TTC549 (cell line): Measurements from ENCODE around the gene GNAQ.
"Not testable (repeated sequence)": the region's sequence is repeated elsewhere in the genome, so short reads cannot be mapped to it uniquely, and the experiment has no call there.

Experiments
- FAIRE-seq: peaks from 2 replicates; lab custom pipeline; 2012; peaks lifted over from hg19 to GRCh38; lab: Jason Lieb, UNC

The GNAQ gene

DNA sequence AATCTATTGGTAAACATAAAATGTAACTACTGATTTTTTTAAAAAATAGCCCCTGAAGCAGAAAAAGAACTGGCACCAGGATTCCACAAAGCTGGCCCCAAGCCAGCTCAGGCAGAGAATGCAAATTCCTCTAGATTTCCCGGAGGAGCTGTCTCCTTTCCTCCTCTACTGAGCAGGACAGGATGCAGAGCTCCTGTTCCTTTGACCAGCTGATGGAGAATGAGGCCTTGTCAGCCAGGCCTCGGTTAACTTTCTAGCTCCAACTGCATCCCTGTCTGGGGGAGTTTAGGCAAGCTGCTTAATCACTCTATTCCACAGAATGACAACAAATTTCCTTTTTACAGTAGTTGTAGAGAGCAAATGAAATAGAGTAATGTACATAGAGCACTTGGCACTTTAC is 155.5 kb downstream of the GNAQ start:
- no peak for FAIRE-seq

DNA sequence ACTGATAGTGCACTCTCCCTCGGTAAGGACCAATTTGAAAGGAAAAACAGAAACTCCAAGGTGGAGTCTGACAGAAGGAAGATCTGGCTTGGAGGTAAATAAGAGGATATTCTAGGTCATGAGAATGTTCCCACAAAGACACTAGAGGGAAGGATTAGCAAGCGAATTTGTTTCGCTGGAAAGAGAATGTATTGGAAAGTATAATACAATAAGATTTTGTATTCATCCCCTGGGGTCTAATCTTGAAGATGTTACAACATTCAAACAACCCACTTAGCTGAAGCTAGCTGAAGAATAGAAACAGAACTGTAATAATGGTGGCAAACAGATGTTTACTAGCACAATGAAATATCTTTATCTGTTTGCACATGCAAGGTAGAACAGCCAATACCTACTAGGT is 158.7 kb downstream of the GNAQ start:
- no peak for FAIRE-seq

DNA sequence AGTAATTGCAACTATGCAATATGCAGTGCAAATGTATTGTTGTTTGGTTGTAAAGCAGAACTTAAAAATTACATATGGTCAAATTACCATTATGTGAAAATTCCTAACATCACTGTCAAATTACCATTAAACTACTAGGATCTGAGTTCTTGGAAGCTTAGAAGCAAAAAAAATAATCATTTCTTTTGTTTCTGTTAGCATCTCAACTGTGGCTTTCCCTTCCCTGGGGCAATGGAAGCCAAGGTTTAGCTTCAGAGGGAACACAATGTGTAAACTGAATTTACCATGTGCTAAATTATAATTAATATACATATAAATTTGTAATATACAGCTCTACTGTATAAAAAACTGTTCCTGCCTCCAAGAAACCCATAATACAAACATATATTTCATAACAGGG is 159.4 kb downstream of the GNAQ start:
- no peak for FAIRE-seq

- no peak for FAIRE-seq
These were observed 160.1 kb downstream of the GNAQ start for GRCh38 chr9:77871483-77871882.

DNA sequence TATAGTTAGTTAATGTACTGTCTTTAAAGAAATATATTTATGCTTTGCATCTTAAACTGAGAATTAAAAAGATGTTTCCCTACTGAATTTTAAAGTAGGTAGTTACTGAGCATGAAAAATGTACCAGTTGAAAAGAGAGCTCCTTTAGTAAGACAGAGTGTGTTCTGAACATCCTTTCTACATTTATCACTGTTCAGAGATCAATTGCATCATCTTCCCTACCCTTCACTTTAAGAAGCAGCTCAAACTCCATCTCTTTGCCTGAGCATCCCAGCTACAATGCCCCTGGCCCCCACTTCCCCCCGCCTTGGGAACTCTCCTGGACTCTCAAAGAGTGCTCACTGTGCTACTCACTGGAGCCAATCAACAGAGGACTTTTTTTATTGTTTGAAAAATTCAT is 164.7 kb downstream of the GNAQ start:
- no peak for FAIRE-seq

GRCh38 chr9:77865385-77866047 is 166.1 kb downstream of the GNAQ start:
- FAIRE-seq: no peak

- FAIRE-seq: no peak
These were observed 167.3 kb downstream of the GNAQ start for GRCh38 chr9:77864211-77864889.

GRCh38 chr9:77863638-77864037 is 168.0 kb downstream of the GNAQ start:
- not testable (repeated sequence) for FAIRE-seq

DNA sequence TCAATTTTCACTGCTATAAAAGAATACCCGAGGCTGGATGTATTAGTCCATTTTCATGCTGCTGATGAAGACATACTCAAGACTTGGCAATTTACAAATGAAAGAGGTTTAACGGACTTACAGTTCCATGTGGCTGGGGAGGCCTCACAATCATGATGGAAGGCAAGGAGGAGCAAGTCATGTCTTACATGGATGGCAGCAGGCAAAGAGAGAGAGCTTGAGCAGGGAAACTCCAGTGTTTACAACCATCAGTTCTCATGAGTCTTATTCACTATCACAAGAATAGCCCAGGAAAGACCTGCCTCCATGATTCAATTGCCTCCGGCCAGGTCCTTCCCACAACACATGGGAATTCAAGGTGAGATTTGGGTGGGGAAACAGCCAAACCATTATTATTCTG is 170.7 kb downstream of the GNAQ start:
- FAIRE-seq: not testable (repeated sequence)

DNA sequence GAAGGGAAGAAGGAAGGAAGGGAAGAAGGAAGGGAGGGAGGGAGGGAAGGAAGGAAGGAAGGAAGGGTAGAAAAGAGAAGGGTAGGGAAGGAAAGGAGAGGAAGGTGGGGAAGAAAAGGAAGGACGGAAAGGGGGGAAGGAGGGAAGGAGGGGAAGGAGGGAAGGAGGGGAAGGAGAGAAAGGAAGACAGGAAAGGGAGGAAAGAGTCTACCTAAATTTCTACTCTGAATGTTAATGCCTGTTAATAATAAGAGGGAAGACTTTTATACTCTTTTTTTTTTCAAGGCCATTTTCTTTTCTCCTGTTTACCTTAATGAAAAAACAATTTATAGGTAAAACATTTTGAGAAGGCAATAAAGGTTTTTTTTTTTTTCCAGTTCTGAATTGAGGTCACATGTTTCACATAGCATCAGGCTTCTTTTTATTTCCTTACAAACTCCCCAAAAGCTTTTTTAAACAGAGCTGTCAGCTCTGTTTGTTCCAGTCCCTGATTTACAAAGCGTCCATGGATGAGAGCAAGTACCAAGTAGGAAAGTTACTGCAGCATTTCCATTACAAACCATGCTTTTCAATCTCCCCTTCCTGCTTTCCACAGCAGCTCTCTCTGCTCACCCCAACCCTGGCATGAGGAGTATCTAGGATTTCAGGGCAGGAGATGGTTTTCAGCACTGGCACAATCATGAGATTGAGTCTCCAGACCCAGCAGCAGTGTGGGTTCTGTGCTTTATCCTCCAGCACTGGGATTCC is 173.9 kb downstream of the GNAQ start:
- FAIRE-seq: no peak

DNA sequence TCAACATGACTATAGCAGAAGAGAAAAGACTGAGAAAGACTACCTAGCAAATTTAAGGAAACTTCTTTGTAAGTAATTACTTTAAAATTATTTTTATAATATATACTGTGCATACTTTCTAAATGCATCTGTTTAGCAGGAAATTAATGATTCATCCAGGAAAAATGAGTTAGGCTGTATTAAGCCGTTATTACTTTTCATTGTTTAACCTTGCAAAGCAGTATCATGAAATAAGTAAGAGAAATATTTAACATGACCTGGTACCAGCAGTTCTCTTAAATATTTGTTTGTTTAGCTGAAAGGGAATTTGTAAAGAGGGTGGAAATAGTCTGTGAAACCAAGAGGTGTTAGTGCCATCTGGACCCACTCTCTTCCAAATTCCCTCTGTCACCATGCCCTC is 175.0 kb downstream of the GNAQ start:
- FAIRE-seq: no peak

DNA sequence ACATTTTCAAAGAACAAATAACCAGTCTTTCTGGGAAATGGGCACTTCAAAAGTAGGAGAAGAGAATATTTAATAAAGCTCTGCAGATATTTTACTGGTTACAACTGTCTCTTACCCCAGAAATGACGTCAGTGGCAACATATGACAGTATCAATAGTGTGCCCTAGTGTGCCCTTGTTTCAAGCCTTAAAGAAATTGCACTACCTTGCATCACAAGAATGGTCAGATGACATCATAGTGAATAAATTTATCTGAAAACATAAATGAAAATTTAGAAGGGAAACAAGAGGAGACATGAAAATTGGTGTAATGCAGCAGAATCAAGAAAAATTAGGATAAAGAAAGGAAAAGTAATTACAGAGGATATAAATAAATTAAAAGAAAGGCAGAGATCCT is 176.7 kb downstream of the GNAQ start:
- no peak for FAIRE-seq

DNA sequence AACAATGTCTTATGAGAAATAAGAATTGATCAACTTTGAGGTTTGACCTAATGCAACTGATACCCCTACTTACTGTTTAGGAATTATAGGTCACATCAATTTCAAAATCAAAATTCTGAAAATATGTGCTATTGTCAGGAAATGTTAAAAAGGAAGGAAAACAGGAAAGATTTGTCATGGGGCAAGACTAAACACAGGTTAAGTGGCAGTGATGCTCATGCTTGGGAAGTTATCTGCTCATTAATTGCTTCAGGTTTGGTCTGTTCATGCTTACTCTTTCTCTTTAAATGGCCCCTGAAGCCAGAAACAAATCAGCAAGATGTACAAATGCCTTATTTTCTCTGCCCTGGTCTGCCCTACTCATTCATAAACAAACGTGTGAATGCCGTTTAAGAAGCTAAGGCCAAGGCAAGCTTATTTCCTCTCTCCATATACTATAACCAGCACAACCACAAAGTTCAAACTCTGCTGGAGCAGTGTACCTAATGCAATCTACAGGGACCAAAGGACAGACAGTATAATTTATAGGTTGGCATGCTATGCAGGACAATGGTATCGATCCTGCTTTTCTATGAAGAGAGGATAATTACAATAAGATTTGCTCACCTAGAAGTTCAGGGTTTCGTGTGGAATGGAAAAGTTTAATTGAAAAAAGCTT is 177.2 kb downstream of the GNAQ start:
- no peak for FAIRE-seq

DNA sequence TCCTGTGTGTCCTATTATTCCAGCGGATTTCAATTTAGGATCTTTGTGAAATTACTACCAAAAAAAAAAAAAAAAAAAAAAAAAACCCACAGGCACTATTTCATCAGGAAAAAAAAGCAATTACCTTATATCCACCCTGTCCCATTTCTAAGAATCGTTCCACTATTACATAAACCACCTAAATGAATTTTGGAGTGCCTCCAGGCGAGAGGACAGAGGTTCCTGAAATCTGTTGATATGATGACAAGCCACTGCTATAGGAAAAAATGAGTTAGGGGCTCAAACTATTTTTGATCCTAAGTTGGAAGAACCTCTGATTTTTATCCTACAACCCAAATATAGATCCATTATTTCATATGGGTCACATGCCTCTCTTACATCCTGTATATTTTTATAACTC is 177.9 kb downstream of the GNAQ start:
- no peak for FAIRE-seq

DNA sequence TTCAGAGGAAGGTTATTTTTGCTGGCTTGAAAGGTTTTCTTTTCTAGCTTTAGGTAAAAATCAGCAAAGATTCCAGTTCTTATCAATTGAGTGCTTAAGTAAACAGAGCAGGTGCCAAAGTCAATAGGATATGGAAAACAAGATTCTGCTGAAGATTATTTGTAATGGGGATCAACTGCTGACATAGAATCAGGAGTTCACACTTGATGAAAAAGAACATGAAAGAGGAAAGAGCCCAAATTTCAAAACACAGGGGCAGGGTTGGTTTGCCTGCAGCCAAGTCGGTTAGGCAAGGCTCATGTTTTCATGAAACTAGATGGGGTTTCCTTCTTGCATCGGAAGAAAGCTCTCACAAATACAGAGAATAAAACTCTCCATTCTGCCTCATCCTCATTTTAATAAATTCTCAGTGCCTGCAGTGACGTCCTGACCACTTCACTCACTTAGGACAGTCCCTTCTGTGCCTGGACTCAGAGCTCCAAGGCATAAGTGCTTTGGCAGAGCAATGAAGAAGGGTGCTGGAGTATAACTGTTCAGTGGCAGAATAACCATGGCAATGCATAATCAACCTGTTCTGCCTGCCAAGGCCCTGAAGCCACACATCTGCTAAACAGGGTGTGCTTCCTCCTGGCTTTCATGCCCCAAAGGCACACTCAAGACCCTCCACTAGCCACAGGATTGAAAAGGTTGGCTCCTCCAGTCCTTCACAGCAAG is 179.6 kb downstream of the GNAQ start:
- no peak for FAIRE-seq

- FAIRE-seq: no peak
These were observed 182.7 kb downstream of the GNAQ start for GRCh38 chr9:77848897-77849296.

DNA sequence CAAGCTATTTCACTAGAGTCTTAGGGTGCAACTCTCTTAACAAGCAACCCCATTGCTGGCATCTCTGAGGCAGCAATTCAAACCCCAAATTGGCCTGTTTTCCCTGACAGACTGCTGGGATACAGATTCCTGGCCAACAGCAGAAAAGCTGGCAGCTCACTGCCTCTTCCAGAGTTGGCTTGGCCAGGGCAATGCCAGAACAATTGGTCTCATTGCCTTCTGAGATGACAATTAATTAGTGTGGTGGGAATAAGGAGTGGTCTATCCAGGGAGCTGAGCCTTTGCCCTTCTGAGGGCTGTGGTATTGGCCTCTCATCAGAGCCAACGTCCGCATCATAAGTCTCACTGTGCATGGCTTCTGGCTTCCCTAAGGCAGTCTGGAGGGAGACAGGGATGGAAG is 183.2 kb downstream of the GNAQ start:
- no peak for FAIRE-seq

GRCh38 chr9:77847626-77848025 is 184.0 kb downstream of the GNAQ start:
- no peak for FAIRE-seq

DNA sequence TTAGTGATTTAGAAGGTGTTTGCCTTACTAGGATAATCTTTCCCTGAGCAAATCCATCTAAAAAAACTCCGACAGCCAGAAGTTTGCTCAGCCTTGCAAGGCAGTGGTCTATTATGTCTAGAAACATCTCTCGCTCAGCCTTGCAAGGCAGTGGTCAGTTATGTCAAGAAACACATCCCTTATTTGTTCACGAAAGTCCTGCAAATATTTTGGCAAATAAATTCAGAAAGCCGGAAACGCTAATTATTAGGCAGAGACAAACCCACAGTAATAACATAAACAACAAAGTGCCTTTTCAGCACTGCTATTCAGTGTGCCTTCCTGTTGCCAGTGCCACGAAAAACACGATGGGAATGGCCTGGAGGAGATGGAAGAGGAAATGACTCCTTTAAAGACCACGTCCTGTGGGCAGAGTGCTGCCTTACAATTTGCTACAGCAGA is 184.5 kb downstream of the GNAQ start:
- FAIRE-seq: no peak

DNA sequence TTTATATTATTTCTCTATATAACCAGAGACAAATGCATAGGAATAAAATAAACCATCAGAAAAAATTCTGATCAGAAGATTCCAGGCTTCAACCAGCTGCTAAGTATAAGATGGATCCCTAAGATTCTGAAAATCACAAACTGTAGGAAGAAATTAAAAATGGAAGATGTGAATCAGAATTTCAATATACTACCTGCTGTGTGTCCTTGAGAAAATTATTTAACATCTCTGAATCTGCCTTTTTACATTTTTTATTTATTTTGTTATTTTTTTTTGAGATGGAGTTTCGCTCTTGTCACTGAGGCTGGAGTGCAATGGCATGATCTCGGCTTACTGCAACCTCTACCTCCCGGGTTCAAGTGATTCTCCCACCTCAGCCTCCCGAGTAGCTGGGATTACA is 187.2 kb downstream of the GNAQ start:
- FAIRE-seq: no peak

GRCh38 chr9:77843871-77844155 is 187.8 kb downstream of the GNAQ start:
- no peak for FAIRE-seq

- FAIRE-seq: no peak
These were observed 188.3 kb downstream of the GNAQ start for GRCh38 chr9:77843076-77843870.
